ENCODE data around the gene ZNF274. TPM values are rescaled to one million over a fixed set of nuclear protein-coding genes. Genes with fewer than 3 reads are reported as not detected.

Gene ZNF274
- total RNA-seq, 2 donors from 2014 or later: 15.6 to 31.6 TPM

GRCh38 chr19:58153386-58153785 lies 29.5 kb upstream of the ZNF274 start:
- Histone ChIP-seq H3K4me1 (peaks cover 36% of the 10 kb centered on the region), H3K27me3 (no peaks in the 10 kb centered on the region), H3K36me3 (replicated peaks in 1 of 2; ENCODE audit: insufficient read depth in 1 of 2, low read depth in 2 of 2) (no peaks in the 10 kb centered on the region), H3K27ac (no peak overlapping the region), H3K4me3 (no peak overlapping the region), H3K9me3 (peaks cover 0 to 7% (median 0%) of the 10 kb centered on the region in 3 donors)
- DNase-seq: no peak
- intact Hi-C loops (cut with DNase I): no loop called here
- TF ChIP-seq POLR2A (IDR thresholded peaks at IDR 0.05): no peak
- ATAC-seq: no peak
- 90 to 100% methylated on average over 2 of the region's 2 CpGs for WGBS, 2 donors

GRCh38 chr19:58154287-58154678 lies 28.6 kb upstream of the ZNF274 start:
- Histone ChIP-seq H3K27me3 (no peaks in the 10 kb centered on the region), H3K4me3 (peak overlapping the region; percentile 69 to 97), H3K36me3 (replicated peaks in 1 of 2; ENCODE audit: insufficient read depth in 1 of 2, low read depth in 2 of 2) (no peaks in the 10 kb centered on the region), H3K27ac (peak overlapping the region; percentile 76 to 96 (median 84)), H3K9me3 (peaks cover 0 to 7% (median 0%) of the 10 kb centered on the region in 3 donors), H3K4me1 (peaks cover 36% of the 10 kb centered on the region)
- WGBS, 2 donors: 3 to 5% methylated on average over 12 of the region's 12 CpGs
- no peak for TF ChIP-seq CTCF (IDR thresholded peaks at IDR 0.05)
- TF ChIP-seq POLR2A (IDR thresholded peaks at IDR 0.05): no peak
- intact Hi-C loops (cut with DNase I): no loop called here
- ATAC-seq (peak; percentile 41), DNase-seq (peak; percentile 40 to 47 (median 44))

GRCh38 chr19:58154679-58155648 lies 27.9 kb upstream of the ZNF274 start:
- Histone ChIP-seq H3K36me3 (replicated peaks in 1 of 2; ENCODE audit: insufficient read depth in 1 of 2, low read depth in 2 of 2) (no peaks in the 10 kb centered on the region), H3K27ac (peak overlapping the region; percentile 76 to 96 (median 84)), H3K27me3 (no peaks in the 10 kb centered on the region), H3K4me3 (peak overlapping the region; percentile 69 to 97), H3K9me3 (peaks cover 0 to 8% (median 0%) of the 10 kb centered on the region in 3 donors), H3K4me1 (peaks cover 34% of the 10 kb centered on the region)
- ATAC-seq: peak; percentile 93
- 4 to 17% methylated on average over 5 to 75 of the region's 85 CpGs for WGBS, 2 donors
- TF ChIP-seq CTCF (IDR thresholded peaks at IDR 0.05) (peak; percentile 92 to 99 (median 97)), POLR2A (IDR thresholded peaks at IDR 0.05) (peak; percentile 56 to 85 (median 84))
- DNase-seq: peak; percentile 95 to 97 (median 96)
- intact Hi-C loops (cut with DNase I): no loop called here

GRCh38 chr19:58157045-58157728 lies 25.7 kb upstream of the ZNF274 start:
- DNase-seq (no peak), ATAC-seq (no peak)
- Histone ChIP-seq H3K4me3 (no peak overlapping the region), H3K27ac (no peak overlapping the region), H3K27me3 (no peaks in the 10 kb centered on the region), H3K9me3 (peaks cover 0 to 18% (median 0%) of the 10 kb centered on the region in 3 donors), H3K36me3 (replicated peaks in 1 of 2; ENCODE audit: insufficient read depth in 1 of 2, low read depth in 2 of 2) (no peaks in the 10 kb centered on the region), H3K4me1 (peaks cover 27% of the 10 kb centered on the region)
- intact Hi-C loops (cut with DNase I): no loop called here
- TF ChIP-seq CTCF (IDR thresholded peaks at IDR 0.05) (no peak), POLR2A (IDR thresholded peaks at IDR 0.05) (no peak)
- 81 to 90% methylated on average over 20 to 27 of the region's 53 CpGs for WGBS, 2 donors

- TF ChIP-seq POLR2A (IDR thresholded peaks at IDR 0.05): no peak
- no peak for TF ChIP-seq CTCF (IDR thresholded peaks at IDR 0.05)
- intact Hi-C loops (cut with DNase I): no loop called here
- Histone ChIP-seq H3K27me3 (no peaks in the 10 kb centered on the region), H3K9me3 (peaks cover 0 to 72% (median 0%) of the 10 kb centered on the region in 3 donors), H3K27ac (no peak overlapping the region), H3K4me3 (no peak overlapping the region), H3K36me3 (replicated peaks in 1 of 2; ENCODE audit: insufficient read depth in 1 of 2, low read depth in 2 of 2) (no peaks in the 10 kb centered on the region), H3K4me1 (no peaks in the 10 kb centered on the region)
- no peak for ATAC-seq
- DNase-seq: no peak
- 59 to 71% methylated on average over 1 of the region's 1 CpG for WGBS, 2 donors
Measured at GRCh38 chr19:58166268-58166667, 16.6 kb upstream of the ZNF274 start.

Data from body of pancreas (tissue), 4 donors.